Lower leg skin (tissue), 4 donors: Measurements from ENCODE around the gene KCNJ6. TPM values are rescaled to one million over a fixed set of nuclear protein-coding genes. Genes with fewer than 3 reads are reported as not detected.

Experiments used
- DNase-seq, 2 donors: peaks; one replicate each; pipeline ENCODE4 v3.0.0-alpha.2; 2019; ENCODE audit warnings: low spot score in 2 of 2
- H3K4me3 ChIP-seq: fragments of 200-600 bp; sonication (generic); 2 replicates; pipeline ENCODE4 v1.5.1; 2017; ENCODE audit warnings: mild to moderate bottlenecking, low read depth; ENCODE audit not compliant: poor library complexity, severe bottlenecking
- POLR2A ChIP-seq, 2 donors: fragments of 450-650 bp; IDR thresholded peaks; one replicate each; pipeline ENCODE4 v1.6.1; 2016 to 2017; ENCODE audit warnings: antibody characterized with exemption in 2 of 2, mild to moderate bottlenecking in 1 of 2, moderate library complexity in 1 of 2
- WGBS, 2 donors: methylation state at CpG; one replicate each; pipeline ENCODE4 v1.1.5; 2018; 5-methylcytosine and 5-hydroxymethylcytosine counted together
- intact Hi-C: fragments of 100-400 bp; cut with DNase I; formaldehyde crosslinking; loops from one replicate; pipeline ENCODE4 v1.15.0; 2023; ENCODE audit warnings: low total_unique reads
- total RNA-seq, 4 donors: library from RNA; depleted of rRNA; stranded (reverse); fragments of >200 nt; gene quantifications; one replicate each; pipeline ENCODE4 v1.1.0, GENCODE V29; 2016
- TF ChIP-seq, protein P1 (sequence below), 3 donors: fragments of 450-650 bp; IDR thresholded peaks; one replicate each; pipeline ENCODE4 v1.5.1; 2016; ENCODE audit warnings: antibody characterized with exemption in 3 of 3, mild to moderate bottlenecking in 3 of 3, moderate library complexity in 2 of 3

Gene KCNJ6
- total RNA-seq, 4 donors from 2014 or later: 0.04 TPM; not detected in 3

DNA sequence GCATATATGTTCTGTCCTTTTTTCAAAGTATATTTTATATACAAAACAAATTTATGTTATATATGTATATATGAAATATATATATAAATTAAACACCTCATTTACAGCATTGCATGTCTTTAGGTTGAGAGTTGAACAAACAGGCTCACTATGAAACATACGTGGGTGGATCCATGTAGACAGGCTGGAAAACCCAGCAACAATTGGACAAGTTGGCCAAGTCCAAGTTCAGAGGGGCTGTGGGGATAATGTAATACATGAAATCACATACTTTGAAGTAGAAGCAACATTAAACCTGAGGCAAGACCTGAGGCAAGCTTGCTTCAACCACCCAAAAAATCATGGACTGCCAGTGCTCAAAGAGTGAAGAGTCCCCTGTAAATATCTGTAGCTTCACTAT is 39.7 kb downstream of the KCNJ6 start:
- intact Hi-C loops: no loop called here
- TF ChIP-seq, protein P1, sequence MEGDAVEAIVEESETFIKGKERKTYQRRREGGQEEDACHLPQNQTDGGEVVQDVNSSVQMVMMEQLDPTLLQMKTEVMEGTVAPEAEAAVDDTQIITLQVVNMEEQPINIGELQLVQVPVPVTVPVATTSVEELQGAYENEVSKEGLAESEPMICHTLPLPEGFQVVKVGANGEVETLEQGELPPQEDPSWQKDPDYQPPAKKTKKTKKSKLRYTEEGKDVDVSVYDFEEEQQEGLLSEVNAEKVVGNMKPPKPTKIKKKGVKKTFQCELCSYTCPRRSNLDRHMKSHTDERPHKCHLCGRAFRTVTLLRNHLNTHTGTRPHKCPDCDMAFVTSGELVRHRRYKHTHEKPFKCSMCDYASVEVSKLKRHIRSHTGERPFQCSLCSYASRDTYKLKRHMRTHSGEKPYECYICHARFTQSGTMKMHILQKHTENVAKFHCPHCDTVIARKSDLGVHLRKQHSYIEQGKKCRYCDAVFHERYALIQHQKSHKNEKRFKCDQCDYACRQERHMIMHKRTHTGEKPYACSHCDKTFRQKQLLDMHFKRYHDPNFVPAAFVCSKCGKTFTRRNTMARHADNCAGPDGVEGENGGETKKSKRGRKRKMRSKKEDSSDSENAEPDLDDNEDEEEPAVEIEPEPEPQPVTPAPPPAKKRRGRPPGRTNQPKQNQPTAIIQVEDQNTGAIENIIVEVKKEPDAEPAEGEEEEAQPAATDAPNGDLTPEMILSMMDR (IDR thresholded peaks at IDR 0.05): no peak
- TF ChIP-seq POLR2A (IDR thresholded peaks at IDR 0.05): no peak
- WGBS, 2 donors: 71 to 82% methylated on average over 1 of the region's 1 CpG
- no peak overlapping the region for H3K4me3 ChIP-seq
- no peak for DNase-seq

DNA sequence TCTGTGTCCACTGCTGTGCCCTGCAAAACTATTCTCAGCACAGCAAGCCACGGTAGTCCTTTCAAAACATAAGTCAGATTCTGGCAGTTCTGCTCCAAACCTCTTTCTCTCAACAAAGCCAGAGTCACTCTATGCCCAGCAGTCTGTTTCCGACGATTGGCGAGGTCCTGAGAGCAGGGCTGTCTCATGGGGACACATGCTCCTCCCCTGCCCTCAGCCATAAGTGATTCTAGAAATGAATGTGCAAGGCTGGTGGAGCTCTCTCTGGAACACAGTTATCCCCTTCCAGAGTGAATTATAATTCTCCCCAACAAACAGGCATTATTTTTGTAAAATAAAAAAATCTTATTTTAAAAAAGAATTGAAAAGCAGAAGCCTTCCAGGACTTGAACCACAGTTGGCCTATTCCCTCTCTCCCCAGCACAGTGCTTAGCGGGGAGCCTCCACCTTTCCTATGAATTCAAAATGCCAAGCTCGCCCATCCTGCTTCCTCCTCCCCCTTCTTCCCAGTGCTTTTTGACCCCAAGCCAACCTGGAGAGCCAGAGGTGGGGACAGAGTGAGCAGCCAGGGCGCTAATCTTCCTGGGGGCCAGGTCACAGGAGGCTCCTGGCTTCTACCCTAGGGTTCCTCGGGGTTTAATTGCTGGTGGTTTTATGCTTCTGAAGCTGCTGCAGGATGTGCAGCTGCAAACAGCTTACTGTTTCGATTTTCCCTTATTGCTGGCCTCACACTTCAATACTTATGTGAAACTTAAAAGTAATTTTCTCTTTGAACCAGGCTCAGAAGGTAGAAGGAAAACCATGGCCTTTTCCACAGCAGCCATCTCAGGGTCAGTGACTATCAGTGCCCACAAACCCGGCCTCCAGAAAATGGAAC is 41.1 kb downstream of the KCNJ6 start:
- DNase-seq: peak in 1 of 2 donors; percentile 39
- intact Hi-C loops: no loop called here
- TF ChIP-seq, protein P1 (IDR thresholded peaks at IDR 0.05): no peak
- no peak for TF ChIP-seq POLR2A (IDR thresholded peaks at IDR 0.05)
- 69 to 72% methylated on average over 10 of the region's 10 CpGs for WGBS, 2 donors
- H3K4me3 ChIP-seq: no peak overlapping the region

GRCh38 chr21:37874481-37874880 is 41.8 kb downstream of the KCNJ6 start:
- TF ChIP-seq POLR2A (IDR thresholded peaks at IDR 0.05): no peak
- no peak overlapping the region for H3K4me3 ChIP-seq
- intact Hi-C loops: no loop called here
- peak in 1 of 2 donors; percentile 42 for DNase-seq
- 60 to 64% methylated on average over 3 of the region's 3 CpGs for WGBS, 2 donors

DNA sequence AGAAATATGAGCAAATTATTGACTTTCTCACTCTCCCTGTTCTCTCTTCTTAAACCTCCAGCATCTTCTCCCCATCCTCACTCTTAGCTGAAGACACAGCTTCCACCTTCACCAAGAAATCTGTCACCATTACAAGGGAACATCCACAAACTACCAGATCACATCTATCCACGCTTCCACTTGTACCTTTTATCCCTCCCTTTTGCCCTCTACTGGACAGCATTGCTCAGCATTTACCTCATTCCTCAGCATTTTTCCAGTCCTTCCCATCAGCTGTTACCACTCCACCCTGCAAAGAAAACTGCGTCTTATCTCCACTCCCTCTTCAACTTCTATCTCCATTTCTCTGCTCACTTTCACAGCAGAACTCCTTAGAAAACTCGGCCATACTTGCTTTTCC is 42.6 kb downstream of the KCNJ6 start:
- intact Hi-C loops: no loop called here
- 62 to 87% methylated on average over 3 of the region's 3 CpGs for WGBS, 2 donors
- no peak for TF ChIP-seq POLR2A (IDR thresholded peaks at IDR 0.05)
- TF ChIP-seq, protein P1 (IDR thresholded peaks at IDR 0.05): no peak
- no peak for DNase-seq
- H3K4me3 ChIP-seq: no peak overlapping the region

DNA sequence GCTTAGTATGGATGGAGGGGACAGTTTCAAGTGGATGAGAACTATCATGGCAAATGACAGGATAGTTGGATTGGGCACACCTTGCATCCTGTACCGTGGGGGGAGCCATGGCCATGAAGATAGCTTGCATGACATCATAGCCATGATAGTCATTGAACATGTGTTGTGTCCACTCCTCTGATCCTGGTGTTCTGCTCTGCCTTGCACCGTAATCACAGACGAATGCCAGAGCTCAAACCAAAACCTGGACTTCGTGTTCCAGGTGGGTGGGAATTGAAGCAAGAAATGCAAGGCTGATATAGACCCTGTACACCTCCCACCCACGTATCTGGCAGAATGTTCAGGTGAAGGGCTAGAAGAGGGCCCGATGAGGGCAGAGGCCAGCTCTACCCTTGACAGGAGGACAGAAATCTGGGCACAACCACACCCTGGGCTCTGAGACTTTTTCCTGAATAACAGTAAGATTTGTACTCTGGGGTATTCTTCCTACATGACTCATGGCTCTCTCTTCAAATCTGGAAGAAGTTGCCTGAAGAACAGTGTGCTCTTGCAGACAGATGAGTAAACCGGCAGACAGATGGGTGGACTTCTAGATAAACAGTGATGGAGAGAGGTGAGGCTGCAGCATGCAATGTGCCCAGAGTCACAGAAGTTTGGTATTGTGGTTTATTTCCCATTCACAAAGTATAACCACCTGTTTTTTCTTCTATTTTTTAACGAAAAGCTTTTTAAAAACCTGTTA is 45.0 kb downstream of the KCNJ6 start:
- intact Hi-C loops: no loop called here
- no peak for TF ChIP-seq POLR2A (IDR thresholded peaks at IDR 0.05)
- TF ChIP-seq, protein P1 (IDR thresholded peaks at IDR 0.05): no peak
- H3K4me3 ChIP-seq: no peak overlapping the region
- no peak for DNase-seq
- 76 to 77% methylated on average over 8 of the region's 8 CpGs for WGBS, 2 donors

GRCh38 chr21:37870221-37870620 is 46.0 kb downstream of the KCNJ6 start:
- WGBS, 2 donors: 49 to 59% methylated on average over 2 of the region's 2 CpGs
- no peak for TF ChIP-seq POLR2A (IDR thresholded peaks at IDR 0.05)
- TF ChIP-seq, protein P1 (IDR thresholded peaks at IDR 0.05): no peak

More at GRCh38 chr21:37870221-37870620, 46.0 kb downstream of the KCNJ6 start:
- no peak overlapping the region for H3K4me3 ChIP-seq
- DNase-seq: no peak
- intact Hi-C loops: no loop called here
